Omental fat pad (tissue), 4 donors: Measurements from ENCODE around the gene PRRG2. TPM values are rescaled to one million over a fixed set of nuclear protein-coding genes. Genes with fewer than 3 reads are reported as not detected.

Experiments used
- ATAC-seq: fragments of 150-250 bp; one replicate; pipeline ENCODE4 v1.9.1; 2016; ENCODE audit warnings: mild to moderate bottlenecking, moderate library complexity; ENCODE audit not compliant: low FRiP score
- DNase-seq: peaks from one replicate; pipeline ENCODE4 v3.0.0-alpha.2; 2019; ENCODE audit warnings: low spot score
- total RNA-seq, 4 donors: library from RNA; depleted of rRNA; stranded (reverse); fragments of >200 nt; gene quantifications; one replicate each; pipeline ENCODE4 v1.1.0, GENCODE V29; 2016
- TF ChIP-seq, protein P1 (sequence below), 3 donors: fragments of 450-650 bp; IDR thresholded peaks; one replicate each; pipeline ENCODE4 v1.5.1; 2016 to 2017; ENCODE audit warnings: antibody characterized with exemption in 3 of 3, mild to moderate bottlenecking in 3 of 3, moderate library complexity in 2 of 3

The PRRG2 gene
- total RNA-seq, 4 donors from 2014 or later = 0.79 to 5.2 (median 2.3) TPM; not detected in 1

DNA sequence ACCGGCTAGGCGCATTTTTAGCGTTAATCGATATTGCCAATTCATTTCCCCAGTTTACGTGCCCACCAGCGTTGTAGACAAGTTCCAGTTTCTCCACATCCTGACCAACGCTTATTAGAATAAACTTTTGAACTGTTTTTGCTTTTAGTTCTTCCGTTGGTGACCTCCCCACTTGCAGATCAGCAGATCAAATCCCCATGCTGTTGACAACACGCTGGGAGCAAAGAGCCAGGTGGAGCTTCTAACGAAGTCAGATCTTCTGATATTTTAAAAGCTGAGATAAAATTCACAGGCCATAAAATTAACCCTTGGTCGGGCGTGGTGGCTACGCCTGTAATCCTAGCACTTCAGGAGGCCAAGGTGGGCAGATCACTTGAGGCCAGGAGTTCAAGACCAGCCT lies 32.1 kb upstream of the PRRG2 start:
- no peak for ATAC-seq
- DNase-seq = no peak
- TF ChIP-seq, protein P1, sequence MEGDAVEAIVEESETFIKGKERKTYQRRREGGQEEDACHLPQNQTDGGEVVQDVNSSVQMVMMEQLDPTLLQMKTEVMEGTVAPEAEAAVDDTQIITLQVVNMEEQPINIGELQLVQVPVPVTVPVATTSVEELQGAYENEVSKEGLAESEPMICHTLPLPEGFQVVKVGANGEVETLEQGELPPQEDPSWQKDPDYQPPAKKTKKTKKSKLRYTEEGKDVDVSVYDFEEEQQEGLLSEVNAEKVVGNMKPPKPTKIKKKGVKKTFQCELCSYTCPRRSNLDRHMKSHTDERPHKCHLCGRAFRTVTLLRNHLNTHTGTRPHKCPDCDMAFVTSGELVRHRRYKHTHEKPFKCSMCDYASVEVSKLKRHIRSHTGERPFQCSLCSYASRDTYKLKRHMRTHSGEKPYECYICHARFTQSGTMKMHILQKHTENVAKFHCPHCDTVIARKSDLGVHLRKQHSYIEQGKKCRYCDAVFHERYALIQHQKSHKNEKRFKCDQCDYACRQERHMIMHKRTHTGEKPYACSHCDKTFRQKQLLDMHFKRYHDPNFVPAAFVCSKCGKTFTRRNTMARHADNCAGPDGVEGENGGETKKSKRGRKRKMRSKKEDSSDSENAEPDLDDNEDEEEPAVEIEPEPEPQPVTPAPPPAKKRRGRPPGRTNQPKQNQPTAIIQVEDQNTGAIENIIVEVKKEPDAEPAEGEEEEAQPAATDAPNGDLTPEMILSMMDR (IDR thresholded peaks at IDR 0.05) = no peak

DNA sequence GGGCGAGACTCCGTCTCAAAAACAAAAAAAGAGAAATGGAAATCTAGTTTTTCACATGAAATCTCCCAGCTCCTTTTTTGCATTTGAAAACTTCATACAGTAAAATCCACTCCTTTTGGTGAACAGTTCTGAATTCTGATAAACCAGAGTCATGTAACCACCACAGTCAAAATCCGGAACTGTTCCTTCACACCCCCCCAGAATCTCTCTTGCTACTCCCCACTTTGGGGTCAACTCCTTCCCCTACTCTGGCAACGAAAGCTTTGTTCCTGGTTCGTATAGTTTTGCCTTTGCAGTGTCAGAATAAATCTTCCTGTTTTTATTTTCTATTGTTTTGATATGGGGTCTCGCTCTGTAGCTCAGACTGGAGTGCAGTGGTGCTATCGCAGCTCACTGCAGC lies 29.6 kb upstream of the PRRG2 start:
- DNase-seq (no peak), ATAC-seq (no peak)
- TF ChIP-seq, protein P1 (IDR thresholded peaks at IDR 0.05) = no peak

DNA sequence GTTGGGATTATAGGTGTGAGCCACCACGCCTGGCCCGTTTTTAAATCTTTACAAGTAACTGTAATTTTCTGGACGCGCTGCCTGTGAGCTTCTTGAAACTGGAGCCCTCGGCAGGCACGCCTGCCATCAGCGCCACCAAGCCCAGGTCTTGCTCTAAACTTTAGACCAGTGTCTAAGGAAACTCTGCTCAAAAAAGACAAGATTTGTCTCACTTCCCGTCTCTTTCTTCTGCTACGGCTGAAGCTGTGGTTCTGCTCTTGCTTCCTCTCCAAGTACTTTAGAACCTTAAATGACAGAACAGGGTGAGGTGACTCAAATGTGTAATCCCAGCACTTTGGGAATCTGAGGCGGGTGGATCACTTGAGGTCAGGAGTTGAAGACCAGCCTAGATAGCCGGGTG lies 28.4 kb upstream of the PRRG2 start:
- no peak for ATAC-seq
- DNase-seq = no peak
- TF ChIP-seq, protein P1 (IDR thresholded peaks at IDR 0.05) = no peak

DNA sequence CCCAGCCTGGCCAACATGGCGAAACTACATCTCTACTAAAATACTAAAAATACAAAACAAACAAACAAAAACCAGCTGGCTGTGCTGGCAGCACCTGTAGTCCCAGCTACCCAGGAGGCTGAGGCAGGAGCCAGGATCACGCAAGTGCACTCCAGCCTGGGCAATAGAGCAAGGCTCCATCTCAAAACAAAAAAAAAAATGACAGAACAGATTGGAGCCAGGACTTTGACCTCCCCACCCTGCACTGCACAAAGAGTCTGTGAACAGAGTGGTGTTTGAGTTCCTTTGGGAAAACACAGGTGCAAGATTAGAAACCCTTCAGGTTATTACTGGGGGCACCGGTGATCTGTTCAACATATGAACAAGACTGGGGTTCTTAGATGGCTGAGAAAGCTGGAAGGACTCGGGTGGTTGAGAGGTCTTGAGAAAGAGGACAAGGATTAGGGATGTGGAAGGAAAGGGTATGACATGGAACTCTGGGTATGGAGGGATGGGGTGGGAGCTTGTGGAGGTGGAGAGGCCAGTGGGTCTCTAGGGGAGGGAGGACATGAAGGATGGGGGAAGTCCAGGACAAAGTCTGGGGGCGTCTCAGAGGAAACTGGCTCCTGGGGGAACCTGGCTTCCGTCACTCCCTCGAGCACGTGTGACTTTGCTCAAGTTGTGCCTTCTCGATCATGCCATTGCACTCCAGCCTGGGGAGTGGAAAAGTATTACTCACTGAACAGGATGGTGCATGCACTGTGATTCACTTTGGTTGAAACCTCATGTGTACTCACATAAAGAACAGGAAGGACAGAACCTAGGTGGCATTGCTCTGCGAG lies 27.5 kb upstream of the PRRG2 start:
- TF ChIP-seq, protein P1 (IDR thresholded peaks at IDR 0.05) = no peak
- ATAC-seq (no peak), DNase-seq (no peak)

DNA sequence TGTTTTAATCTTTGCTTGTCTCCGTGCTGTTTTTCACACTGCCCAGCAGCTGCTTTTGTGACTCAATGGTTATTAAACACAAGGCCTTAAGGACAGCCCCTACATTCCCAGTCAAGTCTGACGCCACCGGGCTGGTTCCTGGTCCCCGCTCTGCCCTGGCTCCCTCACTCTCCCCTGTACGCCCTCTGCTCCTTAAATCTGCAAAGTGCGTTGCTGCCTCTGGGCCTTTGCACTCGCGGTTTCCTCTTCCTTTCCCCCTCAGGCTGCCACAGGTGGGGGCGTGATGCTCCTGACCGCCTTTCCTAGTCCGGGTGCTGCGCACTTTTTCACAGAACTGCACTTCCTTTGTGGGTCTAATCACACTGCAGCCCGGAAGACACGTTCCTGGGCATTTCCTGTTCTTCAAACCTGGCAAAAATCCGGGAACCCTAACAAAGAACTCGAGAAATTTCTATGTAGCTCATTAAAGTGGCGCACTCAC lies 26.4 kb upstream of the PRRG2 start:
- ATAC-seq (no peak), DNase-seq (no peak)
- TF ChIP-seq, protein P1 (IDR thresholded peaks at IDR 0.05) = no peak

DNA sequence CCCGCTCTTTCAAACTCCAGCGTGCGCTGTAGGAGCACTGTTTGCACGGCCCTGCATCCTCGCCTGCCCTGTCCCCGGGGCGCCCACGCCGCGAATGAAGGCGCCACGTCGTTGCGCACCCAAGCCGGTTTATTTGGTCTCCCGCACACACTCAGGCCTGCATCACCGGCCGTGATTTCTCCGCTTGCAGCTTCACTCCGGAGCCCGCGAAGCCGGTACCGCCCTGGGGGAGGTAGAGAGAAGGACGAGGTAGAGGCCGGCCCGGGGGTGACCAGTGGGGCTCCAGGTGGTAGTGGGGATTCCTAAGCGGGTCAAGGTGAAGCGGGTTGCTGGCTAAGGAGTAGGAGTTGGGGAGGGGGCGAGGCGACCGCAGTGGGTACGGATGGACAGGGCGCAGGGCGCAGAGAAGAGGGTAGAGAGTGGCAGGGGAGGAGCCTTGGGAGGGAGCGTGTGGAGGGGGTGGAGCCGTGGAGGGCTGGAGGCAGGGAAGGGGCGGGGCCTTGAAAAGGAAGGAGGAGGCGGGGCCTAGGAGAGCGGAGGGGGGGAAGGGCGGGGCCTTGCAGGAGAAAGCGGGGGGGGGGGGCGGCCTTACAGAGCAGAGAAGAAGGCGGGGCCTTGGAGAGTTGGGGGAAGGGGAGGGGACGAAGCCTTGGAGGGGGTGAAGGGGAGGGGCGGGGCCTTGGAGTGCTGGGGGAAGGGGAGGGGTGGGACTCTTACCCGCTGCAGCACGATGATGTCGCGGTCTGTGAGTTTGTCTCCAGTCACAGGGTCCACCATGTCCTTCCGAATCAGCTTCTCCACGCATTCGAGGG lies 25.3 kb upstream of the PRRG2 start:
- TF ChIP-seq, protein P1 (IDR thresholded peaks at IDR 0.05) = no peak
- ATAC-seq (no peak), DNase-seq (no peak)
